Cortex of kidney (tissue), 1 donor: ENCODE data around the gene BRPF1.

Experiments
- DNase-seq: peaks from one replicate; lab custom pipeline; 2025; lab: John Stamatoyannopoulos, UW

The BRPF1 gene

GRCh38 chr3:9736831-9737230 lies 5.3 kb downstream of the BRPF1 start:
- DNase-seq, result no peak

- DNase-seq, result no peak
Measured at GRCh38 chr3:9739181-9739580, 7.6 kb downstream of the BRPF1 start.

GRCh38 chr3:9742560-9742959 lies 11.0 kb downstream of the BRPF1 start:
- no peak for DNase-seq

GRCh38 chr3:9743548-9743947 lies 12.0 kb downstream of the BRPF1 start:
- no peak for DNase-seq

DNA sequence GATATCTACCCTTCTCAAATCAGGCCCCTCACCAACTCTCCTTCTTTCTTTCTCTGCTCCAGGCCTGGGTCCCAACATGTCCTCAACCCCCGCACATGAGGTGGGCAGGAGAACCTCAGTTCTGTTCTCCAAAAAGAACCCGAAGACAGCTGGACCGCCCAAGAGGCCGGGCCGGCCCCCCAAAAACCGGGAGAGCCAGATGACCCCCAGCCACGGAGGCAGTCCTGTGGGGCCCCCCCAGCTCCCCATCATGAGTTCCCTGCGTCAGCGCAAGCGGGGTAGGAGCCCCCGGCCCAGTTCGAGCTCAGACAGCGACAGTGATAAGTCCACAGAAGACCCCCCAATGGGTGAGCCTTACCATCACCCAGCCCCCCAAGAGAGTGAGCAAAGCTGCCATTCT lies 12.6 kb downstream of the BRPF1 start:
- no peak for DNase-seq

DNA sequence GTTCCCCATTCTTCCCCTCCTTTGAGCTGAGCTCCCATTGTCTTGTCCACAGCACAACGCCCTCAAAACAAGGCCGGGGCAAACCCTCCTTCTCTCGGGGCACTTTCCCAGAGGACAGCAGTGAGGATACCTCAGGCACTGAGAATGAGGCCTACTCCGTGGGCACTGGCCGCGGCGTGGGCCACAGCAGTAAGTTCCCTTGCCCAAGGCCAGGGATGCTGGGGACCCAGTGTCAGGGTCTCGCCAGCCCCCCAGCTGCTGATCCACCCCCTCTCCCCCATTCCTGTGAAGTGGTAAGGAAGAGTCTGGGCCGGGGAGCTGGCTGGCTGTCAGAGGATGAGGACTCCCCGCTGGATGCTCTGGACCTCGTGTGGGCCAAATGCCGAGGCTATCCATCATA lies 14.0 kb downstream of the BRPF1 start:
- DNase-seq, result no peak

- no peak for DNase-seq
Measured at GRCh38 chr3:9746330-9746729, 14.8 kb downstream of the BRPF1 start.

- DNase-seq, result no peak
Measured at GRCh38 chr3:9747267-9747666, 15.7 kb downstream of the BRPF1 start.

- DNase-seq, result no peak
Measured at GRCh38 chr3:9748031-9748430, 16.5 kb downstream of the BRPF1 start.

GRCh38 chr3:9749296-9749644 lies 17.7 kb downstream of the BRPF1 start:
- DNase-seq, result no peak

GRCh38 chr3:9749645-9750555 lies 18.4 kb downstream of the BRPF1 start, which contains the start of gene OGG1:
TSS of gene OGG1 (plus strand) at chr3:9749952. CDS start at chr3:9750287, 335 bp downstream.
- no peak for DNase-seq

DNA sequence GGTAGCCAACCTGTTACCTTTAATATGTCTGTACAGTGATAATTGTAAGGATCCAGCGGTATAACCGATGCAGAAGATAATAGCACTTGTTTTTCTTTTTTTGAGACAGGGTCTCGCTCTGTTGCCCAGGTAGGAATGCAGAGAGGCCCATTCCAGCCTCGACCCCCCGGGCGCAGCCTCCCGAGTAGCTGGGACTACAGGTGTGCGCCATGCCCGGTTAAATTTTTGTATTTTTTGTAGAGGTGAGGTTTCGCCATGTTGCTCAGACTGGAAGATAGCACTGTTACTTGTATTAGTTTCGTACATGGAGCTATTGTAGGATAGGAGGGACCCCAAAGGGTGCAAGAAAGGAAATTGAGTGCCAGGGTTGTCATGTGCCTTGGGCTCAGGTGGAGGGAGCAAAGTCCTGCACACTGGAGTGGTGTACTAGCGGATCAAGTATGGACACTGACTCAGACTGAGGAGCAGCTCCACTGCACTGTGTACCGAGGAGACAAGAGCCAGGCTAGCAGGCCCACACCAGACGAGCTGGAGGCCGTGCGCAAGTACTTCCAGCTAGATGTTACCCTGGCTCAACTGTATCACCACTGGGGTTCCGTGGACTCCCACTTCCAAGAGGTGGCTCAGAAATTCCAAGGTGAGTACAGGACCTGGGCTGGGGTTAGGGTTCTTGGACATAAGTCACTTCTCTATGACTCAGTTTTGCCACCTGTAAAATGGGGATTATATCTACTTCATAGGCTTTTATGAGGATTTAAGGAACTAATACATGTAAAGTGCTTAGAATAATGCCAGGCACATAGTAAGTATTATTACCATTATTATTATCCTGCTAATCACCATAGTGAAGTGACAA lies 19.2 kb downstream of the BRPF1 start:
- DNase-seq, result no peak

DNA sequence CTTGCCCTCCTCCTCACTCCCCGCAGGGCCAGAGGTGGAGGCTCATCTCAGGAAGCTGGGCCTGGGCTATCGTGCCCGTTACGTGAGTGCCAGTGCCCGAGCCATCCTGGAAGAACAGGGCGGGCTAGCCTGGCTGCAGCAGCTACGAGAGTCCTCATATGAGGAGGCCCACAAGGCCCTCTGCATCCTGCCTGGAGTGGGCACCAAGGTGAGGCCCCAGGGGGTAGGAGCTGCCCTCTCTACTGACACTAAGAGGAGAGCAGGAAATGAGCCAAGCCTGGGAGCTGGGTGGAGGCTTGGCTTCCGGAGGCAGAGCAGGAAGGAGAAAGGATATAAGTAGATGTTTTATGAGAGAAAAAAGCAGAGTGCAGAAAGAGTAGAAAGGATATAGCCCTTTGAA lies 23.1 kb downstream of the BRPF1 start:
- no peak for DNase-seq

- no peak for DNase-seq
Measured at GRCh38 chr3:9757427-9757826, 25.9 kb downstream of the BRPF1 start.

- DNase-seq, result no peak
Measured at GRCh38 chr3:9760779-9761505, 29.4 kb downstream of the BRPF1 start.

DNA sequence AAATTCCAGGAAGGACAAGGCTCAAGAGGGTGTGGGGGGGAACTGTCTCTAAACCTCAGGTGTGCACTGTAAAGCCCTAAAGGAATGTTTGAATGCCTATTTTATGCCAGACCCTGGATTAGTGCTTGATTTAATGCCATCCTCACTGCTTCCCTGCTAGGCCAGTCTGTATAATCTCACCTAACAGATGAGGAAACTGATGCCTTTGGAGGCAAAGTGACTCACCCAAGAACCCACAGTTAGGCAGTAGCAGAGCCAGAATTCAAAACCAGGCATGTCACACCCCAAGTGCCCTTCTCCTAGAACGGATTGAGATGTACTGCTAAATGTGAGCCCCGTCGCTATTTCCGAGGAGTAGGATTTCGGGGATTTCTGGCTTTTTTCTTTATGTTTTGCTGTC lies 30.4 kb downstream of the BRPF1 start:
- no peak for DNase-seq

- DNase-seq, result no peak
Measured at GRCh38 chr3:9762871-9763270, 31.3 kb downstream of the BRPF1 start.

DNA sequence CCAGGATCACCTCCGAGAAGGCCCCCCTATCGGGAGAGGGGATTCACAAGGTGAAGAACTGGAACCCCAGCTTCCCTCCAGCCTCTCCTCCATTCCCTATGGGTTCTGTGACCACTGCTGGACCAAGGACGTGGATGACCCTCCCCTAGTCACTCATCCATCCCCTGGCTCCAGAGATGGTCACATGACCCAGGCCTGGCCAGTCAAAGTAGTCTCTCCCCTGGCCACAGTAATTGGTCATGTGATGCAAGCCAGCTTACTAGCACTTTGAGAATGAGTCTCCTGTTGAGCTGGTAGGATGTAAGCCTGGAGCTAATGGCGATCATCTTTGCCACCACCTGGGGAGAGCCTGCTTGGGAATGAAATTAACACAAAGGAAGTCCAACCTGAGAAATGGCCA lies 34.3 kb downstream of the BRPF1 start:
- DNase-seq, result no peak

GRCh38 chr3:9767418-9767817 lies 35.9 kb downstream of the BRPF1 start:
- DNase-seq, result no peak

GRCh38 chr3:9768141-9768775 lies 36.7 kb downstream of the BRPF1 start:
- DNase-seq, result no peak

DNA sequence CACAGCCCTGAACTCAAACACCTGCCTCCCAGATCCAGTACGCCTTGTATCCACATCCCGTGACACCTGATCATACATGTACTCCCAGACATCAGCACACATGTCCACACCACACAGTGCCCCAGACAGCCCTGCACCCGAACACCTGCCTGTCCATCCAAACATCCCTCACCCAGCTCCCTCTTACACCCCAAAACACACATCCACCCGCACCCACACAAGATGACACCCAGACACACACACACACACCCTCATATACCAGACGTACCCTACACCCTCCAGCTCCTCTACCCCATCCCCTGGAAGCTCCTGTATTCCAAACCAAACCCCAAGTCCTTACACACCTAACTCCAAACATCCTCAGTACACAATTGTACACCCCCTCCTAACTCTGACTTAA lies 37.5 kb downstream of the BRPF1 start:
- no peak for DNase-seq
